HG03280 (cell line): ENCODE measurements around the gene ESRRB.

ENCODE experiments used
- ATAC-seq: cut with Tn5 transposase; IDR thresholded peaks from one replicate; pipeline ENCODE4 v1.9.1; 2021; ENCODE audit warnings: mild to moderate bottlenecking, moderate library complexity; ENCODE audit not compliant: unreplicated experiment

ESRRB gene

GRCh38 chr14:76375947-76376404 is at the start of gene ESRRB:
Gene ESRRB (plus strand): TSS chr14:76376137. CDS start chr14:76376402, 265 bp downstream.
- ATAC-seq: no peak

GRCh38 chr14:76326918-76327689 is 48.8 kb upstream of the ESRRB start:
- no peak for ATAC-seq

GRCh38 chr14:76328457-76329137 is 47.3 kb upstream of the ESRRB start:
- no peak for ATAC-seq

DNA sequence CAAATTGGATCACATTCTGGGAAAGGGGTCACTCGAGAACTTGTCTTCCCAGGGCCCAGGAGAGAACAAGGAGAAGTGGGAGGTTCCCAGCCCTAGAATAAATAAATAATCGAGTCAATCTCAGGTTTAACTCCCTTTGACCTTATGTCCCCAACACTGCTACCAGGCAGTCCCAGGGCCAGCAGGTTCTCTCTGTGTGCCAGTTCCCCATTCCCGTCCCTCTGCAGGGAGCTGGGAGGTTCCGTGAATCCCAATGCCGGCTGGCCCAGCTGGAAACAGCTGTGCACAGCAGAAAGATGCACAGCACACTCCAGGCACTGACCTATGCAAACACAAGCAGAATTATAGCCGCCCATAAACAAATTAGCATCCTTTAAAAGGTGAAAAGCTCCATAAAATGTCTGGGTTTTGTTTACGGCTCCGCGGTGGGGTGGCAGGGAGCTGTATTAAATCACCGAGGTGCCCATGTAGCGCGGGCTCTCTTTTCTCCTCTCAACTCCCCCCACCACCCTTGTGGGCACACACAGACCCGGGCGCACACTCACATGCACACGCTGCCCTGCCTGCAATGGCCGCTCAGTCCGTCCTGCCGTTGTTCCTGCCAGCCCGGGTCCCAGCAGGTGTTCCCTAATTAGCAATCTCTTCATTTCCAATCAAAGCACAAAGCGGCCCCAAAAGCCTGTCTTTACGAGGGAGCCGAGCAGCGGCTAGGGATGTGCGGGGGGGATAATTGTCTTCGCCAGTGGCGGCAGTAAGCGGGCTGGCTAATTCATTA is 46.6 kb upstream of the ESRRB start:
- no peak for ATAC-seq

- ATAC-seq: no peak
These were observed 46.0 kb upstream of the ESRRB start for GRCh38 chr14:76329951-76330350.

- ATAC-seq: no peak
These were observed 45.3 kb upstream of the ESRRB start for GRCh38 chr14:76330411-76331327.

DNA sequence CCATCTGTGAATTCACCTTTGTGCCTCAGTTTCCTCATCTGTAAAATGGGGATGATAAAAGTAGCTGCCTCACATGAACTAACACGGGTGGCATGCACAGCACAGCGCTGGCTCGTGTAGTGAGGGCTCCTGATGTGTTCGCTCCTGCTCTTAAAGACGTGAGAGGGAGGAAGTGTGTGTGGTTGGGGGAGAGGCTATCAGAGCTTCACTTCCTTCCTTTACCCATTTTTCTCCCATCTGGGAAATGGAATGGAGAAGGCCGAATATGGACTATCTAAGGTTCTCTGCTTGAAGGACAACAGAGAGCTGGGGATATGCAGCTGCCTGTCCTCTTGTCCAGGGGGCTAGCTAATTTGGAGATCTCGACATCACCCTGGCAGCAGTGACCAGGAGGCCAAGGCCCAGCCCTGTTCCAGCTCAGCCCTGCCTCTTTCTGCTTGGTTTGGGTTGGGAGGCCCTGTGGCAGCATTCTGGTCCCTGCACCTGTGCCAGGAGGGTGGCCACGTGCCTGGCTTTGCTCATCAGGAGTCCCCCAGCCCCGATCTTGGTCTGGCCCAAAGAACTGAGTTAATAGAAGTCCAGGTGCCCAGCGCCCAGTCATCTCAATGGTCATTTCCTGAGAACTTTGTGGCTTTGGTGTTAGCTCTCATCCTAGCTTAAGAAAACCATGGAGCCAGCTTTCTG is 44.5 kb upstream of the ESRRB start:
- no peak for ATAC-seq

GRCh38 chr14:76333664-76334063 is 42.3 kb upstream of the ESRRB start:
- ATAC-seq: no peak

DNA sequence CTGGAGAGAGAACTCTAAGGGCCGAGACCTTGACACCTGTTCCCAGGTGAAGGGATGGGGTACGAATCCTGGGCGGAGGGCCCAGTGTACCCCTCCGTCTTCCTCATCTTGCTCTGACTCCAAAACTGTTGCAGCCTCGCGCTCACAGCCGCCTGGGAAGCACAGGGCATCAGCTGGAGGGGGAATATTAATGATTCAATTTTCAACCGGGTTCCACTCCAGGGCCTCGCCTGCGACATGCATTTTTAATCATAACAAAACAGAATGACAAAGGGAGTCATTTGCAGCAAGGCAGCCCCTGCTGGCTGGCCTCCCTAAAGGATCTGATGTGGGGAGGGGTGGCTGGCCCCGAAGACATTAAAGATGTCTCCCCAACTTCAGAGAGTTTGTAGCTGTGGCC is 41.6 kb upstream of the ESRRB start:
- ATAC-seq: no peak

DNA sequence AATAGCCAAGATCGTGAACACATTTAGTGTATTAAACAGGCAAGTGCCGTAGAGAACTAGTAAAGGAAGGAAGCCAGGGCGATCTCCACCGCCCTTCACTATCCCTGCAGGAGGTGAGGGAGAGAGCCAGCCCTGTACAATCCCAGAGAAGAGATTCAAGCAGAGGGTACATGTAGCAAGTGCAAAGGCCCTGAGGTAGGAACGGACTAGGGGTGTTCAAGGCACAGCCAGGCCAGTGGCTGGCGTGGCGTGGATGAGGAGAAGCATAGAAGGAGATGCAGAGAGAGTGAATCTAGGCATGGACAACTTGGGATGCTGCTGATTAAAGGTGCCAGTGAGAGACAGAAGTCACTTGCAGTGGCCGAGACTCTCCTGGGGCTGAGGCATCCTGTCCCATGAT is 39.1 kb upstream of the ESRRB start:
- no peak for ATAC-seq

- ATAC-seq: no peak
These were observed 38.0 kb upstream of the ESRRB start for GRCh38 chr14:76337635-76338545.

GRCh38 chr14:76339728-76340615 is 36.0 kb upstream of the ESRRB start:
- no peak for ATAC-seq

- no peak for ATAC-seq
These were observed 32.6 kb upstream of the ESRRB start for GRCh38 chr14:76343386-76343785.

GRCh38 chr14:76346391-76347160 is 29.4 kb upstream of the ESRRB start:
- no peak for ATAC-seq

- no peak for ATAC-seq
These were observed 27.0 kb upstream of the ESRRB start for GRCh38 chr14:76348898-76349297.

DNA sequence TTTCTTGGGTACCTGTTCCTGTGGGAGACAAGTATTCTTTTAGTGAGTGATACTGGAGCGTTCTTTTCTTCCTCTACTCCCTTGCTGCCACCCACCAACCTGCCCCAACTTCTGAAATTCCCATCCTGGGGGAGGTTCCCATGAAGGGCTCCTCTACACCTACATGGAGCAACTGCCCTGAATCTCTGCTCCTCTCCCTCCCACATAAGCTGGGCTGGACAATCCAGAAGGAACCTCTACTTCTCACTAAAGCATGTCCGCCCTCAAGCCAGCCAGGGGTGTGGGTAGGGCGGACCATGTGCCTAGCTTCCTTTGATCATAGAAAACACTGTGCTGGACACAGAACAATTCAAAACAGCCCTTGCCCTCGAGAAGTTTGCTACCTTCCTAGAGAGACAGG is 25.9 kb upstream of the ESRRB start:
- no peak for ATAC-seq

- ATAC-seq: no peak
These were observed 25.3 kb upstream of the ESRRB start for GRCh38 chr14:76350671-76351070.
